ENCODE results near the gene GLIS2.
"Not testable (repeated sequence)": the region's sequence is repeated elsewhere in the genome, so short reads cannot be mapped to it uniquely, and the experiment has no call there.

The GLIS2 gene

DNA sequence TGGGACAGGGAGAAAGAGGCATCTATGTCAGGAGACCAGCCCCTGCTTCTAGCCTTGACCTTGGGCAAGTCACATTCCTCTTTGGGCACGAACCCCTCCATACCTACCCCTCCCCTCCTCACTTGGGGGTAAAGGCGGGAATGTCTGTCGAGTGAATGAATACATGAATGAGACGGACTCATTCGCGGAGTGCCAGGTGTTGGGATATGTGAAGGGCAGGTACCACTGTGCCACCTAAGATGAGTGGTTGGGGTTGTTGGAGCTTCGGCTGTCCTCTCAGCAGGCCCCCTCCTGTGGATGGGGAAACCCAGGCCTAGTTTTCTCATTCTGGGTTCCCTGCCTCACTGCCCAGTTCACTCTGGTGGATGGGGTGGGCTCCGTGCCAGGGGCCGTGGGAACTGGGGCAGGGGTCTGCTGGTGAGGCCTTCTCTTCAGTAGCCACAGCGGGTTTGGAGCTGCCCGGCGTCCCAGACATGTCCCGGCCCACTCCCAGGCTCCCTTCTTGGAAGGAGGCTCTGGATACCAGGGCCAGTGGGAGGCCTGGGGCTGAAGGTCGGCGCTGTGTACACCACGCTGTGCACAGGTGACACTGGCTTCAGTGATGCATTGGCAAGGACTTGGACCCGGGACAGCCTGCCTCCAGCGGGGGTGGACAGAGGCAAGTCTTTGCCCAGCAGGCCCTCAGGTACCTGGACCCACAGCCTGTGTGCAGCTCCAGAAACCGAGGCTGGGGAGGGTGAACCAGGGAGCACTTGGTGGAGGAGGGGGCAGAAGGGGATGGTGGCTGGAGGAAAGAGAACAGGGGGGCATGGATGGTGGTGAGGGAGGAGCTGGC is 5.6 kb downstream of the GLIS2 start:
- no peak for DNase-seq

DNA sequence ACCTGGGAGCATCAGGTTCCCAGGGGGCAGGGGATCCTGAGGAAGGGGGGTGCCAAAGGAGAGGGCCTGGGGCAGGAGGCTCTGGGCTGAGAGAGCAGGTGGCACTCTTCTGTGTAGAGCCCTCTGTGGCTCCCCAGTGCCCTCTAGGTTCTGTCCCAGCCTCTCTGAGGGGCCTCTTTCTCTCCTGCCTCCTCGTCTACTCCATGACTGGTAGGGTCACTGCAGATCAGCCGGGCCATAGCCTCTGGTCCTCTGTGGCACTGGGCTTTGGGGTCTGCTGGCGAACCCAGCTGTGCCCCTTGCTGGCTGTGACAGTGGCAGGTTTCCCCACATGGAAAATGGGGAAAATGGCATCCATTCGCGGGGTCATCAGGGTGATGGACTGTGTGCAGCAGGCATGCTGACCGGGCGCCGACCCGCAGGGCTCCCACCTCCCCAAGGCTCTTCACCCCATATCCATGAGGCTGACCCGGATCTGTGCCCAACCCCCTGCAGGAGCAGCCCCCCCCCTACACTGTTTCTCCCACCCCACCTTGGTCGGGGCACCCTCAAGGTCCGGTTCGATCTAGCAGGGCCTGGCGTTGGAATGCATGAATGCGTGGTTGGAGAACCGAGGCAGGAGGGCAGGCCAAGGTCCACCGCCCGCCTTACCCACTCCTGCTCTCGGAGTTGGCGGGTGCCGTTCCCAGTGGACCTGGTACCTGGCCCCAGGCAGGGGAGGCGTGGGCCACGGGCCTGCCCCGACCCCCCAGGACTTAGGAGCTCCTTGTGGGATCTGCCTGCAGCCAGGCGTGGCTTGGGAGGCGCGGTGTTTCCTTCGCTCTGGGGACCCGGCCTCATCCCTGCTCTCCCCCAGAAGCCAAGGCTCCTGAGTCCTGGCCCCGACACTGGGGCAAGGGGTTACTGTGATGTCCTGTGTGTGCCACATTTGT is 6.5 kb downstream of the GLIS2 start:
- no peak for DNase-seq

DNA sequence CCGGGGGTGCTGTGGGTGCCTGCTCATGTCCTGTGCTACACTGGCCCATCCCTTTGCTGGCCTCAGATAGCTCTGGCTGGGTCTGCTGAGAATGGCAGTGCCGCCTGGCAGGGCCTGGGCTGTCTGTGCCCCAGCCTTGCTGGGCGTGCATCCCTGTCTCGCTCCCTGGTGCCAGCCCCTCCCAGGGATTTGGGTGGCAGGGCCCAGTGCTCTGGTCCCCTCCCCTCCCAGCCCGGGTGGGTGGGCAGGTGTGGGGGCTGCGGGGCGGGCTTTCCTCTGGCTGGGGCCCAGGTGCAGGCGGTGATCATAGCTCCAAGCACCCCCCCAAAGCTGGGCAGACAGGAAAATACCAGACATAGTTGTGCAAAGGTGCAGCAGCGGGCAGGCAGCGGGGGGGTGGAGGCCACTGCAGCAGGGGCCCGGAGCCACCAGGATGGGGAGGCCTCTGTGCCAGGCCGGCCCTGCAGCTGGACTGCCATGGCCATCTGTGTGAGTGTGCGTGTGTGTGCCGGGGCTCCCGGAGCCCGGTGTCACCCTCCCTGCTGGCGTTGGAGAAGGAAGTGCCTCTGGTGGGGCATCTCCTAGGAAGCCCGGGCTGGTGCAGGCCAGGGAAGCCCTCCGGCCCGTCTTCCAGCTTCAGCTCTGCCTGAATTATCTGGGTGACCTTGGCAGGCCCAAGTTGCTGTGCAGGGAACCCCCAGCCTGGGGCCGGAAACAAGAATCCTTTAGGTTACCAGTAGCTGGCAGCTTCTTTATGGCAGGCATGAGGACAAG is 7.4 kb downstream of the GLIS2 start:
- no peak for DNase-seq

DNA sequence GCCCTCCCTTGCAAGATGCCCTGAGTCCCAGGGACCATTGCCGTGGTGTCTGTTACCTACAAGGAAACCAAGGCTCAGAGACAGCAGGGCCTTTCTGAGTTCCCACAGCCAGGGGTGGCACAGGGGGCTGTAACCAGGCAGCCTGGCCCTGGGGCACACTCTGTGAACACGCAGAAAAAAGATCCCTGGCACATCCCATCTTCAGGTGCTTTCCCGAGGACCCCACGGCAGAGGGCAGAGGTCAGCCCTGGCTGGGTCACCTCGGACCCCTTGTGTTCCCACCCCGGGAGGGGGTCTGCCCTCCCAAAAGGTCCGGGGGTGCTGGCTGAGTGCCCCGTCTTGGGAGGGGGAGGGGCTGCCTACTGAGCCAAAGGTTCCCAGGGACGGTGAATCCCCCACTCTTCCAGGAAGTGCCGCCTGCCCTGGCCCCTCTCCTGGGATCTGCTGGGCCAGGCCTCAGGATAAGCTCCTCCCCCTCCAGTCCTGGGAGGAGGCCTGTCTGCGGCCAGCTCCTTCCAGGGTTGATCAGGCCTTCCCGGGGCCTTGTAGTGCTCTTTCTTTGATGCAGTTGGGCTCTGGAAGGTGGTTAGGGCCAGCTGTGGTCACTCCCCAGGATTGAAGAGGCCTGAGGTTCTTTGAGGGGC is 8.1 kb downstream of the GLIS2 start:
- DNase-seq = no peak

DNA sequence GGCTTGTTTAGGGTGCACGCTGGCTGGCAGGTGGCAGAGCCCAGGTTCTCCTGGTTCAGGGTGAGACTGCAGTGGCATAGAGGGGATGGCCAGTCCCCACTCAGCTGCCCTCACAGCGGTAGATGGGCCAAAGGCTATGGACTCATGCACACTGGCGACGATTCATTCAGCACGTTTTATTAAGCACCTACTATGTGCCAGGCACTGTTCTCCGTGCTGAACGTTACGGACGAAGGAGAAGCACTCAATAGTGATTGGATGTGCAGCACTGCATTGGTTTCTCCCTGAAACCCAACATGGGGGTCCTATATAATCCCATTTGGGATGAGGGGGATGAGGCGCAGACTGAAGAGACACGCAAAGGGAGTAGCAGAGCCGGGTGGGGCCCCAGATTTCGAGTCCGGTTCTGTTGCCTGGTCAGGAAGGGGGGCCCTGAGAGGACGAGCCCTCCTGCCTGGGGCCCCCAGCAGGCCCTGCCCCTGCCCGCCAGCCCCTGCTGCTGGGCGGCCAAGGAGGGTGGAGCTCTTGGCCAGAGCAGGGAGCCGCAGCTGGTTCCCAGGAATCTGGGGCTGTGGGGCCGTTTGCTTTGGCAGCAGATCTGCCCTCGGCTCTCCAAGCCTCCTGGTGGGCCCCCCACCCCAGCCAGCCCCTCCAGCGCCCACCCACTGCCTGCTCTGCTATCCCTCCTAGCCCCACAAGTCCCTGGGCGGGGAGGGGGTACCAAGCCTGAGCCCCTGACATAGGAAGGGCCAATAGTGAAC is 8.8 kb downstream of the GLIS2 start:
- no peak for DNase-seq

DNA sequence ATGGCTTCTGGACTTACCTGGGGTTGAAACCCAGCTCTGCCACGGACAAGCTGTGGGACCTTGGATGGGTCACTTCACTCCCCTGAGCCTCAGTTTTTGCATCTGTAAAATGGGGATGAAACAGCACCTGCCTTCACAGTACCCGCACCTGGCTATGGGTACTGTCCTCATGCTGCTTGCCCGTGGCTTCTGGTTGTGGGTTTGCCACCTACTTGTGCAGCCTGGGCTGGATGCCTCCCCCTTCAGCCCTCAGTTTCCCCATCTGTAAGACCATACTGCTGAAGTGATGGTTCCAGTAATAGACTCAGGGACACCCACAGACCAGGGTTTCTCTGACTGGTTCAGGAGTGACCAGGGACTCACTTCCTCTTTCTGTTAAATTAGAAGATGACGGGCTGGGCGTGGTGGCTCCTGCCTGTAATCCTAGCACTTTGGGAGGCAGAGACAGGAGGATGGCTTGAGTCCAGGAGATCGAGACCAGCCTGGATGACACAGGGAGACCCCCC is 9.4 kb downstream of the GLIS2 start:
- DNase-seq = no peak

DNA sequence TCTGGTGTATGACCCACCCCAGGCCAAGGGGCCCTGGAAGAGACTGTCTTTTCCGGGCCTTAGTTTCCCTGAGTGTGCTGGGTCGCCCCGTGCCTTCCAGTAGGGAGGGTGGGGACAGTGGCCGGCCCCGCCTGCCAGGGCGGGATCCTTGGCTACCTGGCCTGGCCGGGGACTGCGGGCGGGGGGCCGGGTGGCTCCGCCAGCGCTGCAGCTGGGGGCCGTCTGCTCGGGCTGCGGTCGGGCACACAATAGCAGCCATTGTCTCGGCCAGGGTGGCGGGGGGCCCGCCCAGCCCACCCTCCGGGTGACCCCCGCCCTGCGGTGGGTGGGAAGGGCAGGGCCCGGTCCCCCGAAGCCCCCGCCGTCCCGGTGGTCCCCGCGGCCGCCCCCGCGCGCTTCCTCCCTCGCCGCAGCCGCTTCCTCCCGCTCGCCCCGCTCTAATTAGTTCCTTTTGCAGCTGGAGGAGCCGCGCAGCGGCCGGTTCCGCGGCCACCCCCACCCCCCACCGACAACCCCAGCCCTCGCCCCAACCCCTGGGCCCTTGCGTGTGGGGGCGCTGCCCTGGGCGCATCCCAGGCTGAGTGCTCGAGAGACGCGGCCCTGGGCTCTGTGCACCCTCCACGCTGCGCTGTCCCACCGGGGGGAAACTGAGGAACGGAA is 11.6 kb downstream of the GLIS2 start:
- DNase-seq = no peak

DNA sequence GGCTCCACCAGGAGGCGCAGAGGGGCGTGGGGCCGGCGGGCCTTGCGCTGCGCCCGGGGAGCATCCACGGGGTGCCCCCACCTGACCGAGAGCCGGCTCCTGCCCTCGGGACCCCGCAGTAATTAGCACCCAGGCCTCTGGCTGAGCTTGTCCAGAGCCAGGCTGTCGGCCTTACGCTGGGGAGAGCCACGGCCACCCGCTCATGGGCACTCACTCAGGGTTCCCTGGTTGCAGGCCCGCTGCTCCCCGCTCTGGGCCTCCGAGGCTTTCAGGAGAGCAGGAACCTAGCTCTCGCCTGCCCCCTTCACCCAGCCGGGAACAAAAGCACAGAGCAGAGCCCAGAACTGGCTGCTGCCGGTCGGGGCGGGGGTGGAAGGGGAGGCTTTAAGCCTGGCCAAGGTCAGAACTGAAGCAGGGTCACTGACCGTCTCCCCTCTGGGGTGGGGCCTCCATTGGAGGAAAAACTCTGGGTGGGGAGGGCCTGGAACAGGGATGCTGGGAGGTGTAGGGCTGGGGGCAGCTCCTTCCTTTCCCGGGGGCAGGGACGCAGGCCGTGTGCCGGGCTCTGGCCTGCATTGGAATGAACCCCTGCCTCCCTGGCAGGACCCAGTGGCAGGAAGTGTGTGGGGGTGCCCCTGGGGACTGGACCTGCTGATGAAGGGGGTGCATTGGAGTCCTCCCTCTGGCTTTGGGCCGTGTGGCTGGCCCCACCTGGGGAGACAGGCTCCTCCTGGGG is 12.3 kb downstream of the GLIS2 start:
- peak; percentile 25 for DNase-seq

DNA sequence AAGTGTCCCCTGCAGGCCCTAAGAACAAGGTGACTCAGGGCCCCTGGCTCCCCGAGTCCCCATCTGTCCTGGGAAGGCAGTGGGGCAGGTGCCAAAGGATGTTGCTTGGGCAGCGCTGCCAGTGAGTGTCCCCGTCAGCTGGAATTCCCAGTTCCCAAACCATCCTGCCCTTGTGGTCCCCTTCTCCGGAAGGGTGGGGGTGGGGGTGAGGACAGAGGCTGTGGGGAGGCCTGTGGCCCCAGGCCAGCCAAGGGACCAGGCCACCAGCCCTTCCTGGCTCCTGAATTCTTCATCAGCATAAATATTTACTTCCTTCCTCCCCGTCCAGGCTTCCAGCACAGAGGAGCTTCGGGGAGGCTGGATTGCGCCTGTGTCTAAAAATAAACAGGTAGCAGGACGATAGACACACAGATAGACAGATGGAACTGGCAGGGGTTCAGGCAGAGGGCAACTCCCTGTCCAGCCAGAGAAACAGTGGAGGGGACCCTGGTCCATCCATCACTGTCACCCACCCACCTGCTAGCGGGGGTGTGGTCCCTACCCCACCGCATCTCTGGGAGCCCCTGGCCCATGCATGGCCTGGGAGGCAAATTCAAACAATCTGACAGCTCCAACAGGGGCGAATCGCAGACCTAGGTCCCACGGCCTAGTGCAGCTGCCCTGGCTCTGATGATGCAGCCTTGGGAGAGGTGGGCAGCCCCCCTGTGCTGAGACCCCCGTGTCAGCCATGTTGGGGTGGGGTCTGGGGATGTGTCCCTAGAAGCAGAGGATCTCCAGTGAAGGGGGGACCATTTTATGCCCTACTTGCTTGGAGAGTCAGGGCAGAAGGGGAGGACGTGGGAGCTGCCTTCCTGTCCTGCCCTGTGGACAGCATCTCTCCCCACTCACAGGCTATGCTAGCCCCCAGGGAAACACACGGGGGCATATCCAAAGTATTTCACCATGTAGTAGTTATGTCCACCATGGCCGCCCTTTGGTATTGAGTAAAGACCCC is 13.2 kb downstream of the GLIS2 start:
- DNase-seq = no peak

DNA sequence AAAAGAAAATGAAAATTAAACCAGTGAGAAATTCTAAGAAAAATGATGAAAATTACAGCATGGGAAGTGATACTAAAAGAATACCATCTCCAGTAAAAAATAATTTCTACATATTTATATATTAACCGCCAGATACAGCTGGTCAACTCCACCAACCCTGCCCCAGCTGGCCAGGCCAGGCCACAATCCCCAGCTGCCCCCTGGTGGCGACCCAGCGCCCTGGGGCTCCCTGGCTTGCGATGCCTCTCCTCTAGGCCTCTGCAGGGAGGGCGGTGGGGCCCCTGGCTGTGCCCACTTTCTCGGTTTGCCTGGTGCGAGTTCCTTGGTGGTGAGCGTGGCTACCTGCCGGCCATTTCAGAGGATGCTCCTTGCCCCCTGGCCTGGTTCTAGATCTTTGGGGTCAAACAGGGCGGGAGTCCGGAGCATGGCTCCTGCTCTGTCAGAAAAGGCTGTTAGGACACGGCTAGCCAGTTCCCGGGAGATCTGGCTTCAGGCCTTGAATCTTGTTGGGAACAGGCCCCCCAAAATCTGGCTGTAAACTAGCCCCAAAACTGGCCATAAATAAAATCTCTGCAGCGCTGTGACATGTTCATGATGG is 14.5 kb downstream of the GLIS2 start:
- DNase-seq = no peak

DNA sequence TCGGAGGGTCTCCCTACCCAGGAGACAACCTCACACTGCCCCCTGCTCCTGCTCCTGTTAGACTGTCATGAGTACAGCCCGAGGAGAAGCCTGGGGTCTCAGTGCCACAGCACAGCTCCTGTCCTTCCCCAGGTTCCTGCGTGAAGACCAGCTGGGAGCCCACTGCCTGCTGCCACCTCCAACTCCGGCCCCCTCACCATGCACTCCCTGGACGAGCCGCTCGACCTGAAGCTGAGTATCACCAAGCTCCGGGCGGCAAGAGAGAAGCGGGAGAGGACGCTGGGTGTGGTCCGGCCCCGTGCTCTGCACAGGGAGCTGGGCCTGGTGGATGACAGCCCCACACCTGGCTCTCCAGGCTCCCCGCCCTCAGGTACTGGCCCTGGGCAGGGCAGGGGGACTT is 16.2 kb downstream of the GLIS2 start:
- no peak for DNase-seq

DNA sequence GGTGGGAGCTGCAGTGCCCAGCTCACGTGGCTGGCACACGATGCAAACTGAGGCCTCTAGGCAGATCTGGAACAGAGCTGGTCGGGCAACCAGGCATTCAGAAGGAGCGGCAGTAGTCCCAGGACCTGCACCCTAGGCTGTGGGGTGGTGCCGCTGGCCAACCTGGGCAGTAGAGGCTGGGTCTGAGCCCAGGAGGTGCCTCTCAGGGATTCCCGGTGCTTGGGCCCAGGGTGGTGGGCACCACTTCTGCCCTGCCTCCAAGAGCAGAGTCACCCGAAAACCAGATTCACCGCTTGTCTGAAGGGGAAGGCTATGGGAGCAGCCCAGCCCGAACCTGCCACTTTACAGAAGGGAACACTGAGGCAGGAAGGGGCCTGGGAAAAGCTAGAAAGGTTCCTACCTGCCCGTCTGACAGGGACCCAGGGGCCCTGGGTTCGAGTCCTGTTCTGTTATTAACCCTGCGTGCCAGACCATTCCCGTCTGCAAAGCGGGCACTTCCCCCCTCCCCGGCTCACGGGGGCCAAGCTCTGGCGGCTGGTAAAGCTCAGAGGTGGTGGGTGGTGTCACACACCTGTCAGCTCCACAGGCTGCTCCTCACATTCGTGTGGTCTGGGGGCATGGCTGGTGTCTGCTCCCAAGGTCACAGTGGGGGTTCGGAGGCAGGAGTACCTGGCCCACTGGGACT is 16.9 kb downstream of the GLIS2 start:
- no peak for DNase-seq

DNA sequence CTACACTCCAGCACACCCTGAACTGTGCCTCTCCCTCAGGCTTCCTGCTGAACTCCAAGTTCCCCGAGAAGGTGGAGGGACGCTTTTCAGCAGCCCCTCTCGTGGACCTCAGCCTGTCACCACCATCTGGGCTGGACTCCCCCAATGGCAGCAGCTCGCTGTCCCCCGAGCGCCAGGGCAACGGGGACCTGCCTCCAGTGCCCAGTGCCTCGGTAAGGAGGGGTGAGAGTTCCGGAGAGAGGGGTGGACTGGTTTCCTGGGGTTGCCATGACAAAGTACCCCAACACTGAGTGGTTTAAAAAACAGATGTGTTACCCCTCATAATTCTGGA is 17.4 kb downstream of the GLIS2 start:
- no peak for DNase-seq

DNA sequence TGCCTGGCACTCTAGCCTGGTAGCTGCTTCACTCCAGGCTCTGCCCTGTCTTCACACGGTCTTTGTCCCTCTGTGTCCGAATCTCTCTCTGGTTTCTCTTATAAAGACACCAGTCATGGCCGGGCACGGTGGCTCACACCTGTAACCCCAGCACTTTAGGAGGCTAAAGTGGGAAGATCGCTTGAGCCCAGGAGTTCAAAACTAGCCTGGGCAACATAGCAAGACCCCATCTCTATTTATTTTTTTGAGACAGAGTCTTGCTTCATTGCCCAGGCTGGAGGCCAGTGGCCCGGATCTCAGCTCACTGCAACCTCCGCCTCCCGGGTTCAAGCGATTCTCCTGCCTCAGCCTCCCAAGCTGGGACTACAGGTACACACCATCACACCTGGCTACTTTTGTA is 17.8 kb downstream of the GLIS2 start:
- not testable (repeated sequence) for DNase-seq

DNA sequence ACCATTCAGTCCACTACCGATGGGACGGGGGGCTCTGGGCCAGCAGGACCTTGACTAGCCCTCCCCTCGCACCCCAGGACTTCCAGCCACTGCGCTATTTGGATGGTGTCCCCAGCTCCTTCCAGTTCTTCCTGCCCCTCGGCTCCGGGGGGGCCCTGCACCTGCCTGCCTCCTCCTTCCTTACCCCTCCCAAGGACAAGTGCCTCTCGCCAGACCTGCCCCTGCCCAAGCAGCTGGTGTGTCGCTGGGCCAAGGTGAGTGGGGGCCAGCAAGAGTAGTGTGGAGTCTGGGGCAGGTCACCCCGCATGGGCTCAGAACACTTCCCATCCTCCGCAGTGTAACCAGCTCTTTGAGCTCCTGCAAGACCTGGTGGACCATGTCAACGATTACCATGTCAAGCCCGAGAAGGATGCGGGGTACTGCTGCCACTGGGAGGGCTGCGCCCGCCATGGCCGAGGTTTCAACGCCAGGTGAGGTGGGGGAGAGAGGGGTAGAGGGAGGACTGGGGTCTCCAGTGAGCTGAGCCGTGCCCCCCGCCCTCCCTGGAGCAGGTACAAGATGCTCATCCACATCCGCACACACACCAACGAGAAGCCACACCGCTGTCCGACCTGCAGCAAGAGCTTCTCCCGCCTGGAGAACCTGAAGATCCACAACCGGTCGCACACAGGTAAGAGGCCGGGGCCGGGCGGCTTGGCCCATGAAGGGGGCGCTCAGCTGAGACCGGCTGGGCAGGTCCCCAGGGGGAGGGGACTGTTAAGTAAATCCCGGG is 19.0 kb downstream of the GLIS2 start:
- DNase-seq = no peak

DNA sequence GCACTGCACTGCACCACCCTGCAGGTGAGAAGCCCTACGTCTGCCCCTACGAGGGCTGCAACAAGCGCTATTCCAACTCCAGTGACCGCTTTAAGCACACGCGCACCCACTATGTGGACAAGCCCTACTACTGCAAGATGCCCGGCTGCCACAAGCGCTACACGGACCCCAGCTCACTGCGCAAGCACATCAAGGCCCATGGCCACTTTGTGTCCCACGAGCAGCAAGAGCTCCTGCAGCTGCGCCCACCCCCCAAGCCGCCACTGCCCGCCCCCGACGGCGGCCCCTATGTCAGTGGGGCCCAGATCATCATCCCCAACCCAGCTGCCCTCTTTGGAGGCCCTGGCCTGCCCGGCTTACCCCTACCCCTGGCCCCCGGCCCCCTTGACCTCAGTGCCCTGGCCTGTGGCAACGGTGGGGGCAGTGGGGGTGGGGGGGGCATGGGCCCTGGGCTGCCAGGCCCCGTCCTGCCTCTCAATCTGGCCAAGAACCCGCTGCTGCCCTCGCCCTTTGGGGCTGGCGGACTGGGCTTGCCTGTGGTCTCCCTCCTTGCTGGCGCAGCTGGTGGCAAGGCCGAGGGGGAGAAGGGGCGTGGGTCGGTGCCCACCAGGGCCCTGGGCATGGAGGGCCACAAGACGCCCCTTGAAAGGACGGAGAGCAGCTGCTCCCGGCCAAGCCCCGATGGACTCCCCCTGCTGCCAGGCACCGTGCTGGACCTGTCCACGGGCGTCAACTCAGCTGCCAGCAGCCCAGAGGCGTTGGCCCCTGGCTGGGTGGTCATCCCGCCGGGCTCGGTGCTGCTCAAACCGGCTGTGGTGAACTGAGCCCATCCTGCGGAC is 21.1 kb downstream of the GLIS2 start:
- DNase-seq = no peak
